SW480 (cell line): ENCODE data around the gene ADAMTS16.
A peak's percentile ranks its signal among the peaks of the same experiment; 100 is the strongest.

ENCODE experiments used
- DNase-seq: peaks from one replicate; pipeline ENCODE4 v3.0.0-alpha.2; 2016; ENCODE audit warnings: low spot score

ADAMTS16 gene

GRCh38 chr5:5348135-5348534 is 208.0 kb downstream of the ADAMTS16 start:
- DNase-seq: no peak

DNA sequence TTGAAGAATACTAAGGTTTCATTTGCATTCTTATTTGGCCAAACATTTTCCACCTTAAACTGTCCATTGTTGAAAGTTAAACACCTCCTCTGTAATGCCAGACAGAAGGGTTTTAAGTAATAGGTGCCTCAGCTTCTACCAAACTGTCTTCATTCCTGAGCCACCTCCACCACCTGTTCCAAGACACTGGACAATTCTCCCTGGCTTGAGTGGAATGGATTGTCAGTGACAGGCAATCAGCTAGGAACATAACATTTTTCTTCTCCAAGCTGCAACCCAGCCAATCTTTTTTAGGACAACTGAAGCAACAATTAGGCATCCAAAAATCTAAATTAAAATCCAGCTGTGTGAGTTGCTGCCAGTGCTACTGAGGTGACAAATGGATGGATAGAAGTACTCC is 208.4 kb downstream of the ADAMTS16 start:
- no peak for DNase-seq

- peak; percentile 29 for DNase-seq
These were observed 210.0 kb downstream of the ADAMTS16 start for GRCh38 chr5:5350101-5350500.

- peak; percentile 77 for DNase-seq
These were observed 211.3 kb downstream of the ADAMTS16 start for GRCh38 chr5:5351288-5351979.

GRCh38 chr5:5352675-5353074 is 212.5 kb downstream of the ADAMTS16 start:
- DNase-seq: no peak

- no peak for DNase-seq
These were observed 213.6 kb downstream of the ADAMTS16 start for GRCh38 chr5:5353681-5354080.

DNA sequence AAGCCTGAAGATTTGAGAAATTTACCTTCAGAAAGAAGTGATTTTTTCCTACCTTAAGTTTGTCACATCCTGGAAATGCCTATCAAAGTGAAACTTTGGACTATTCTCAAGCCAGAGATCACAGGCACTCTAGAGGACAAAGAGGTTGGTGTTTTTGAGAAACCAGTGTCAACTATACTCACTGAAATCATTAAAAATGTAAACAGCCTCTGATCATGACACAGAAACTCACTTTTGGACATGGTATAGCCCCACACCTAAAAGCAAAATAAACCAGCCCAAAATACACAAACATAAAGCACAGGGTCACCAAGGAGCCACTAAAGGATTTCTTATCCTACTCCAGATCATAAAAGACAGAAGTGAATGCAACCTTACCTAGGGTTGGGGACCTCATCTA is 216.6 kb downstream of the ADAMTS16 start:
- no peak for DNase-seq

DNA sequence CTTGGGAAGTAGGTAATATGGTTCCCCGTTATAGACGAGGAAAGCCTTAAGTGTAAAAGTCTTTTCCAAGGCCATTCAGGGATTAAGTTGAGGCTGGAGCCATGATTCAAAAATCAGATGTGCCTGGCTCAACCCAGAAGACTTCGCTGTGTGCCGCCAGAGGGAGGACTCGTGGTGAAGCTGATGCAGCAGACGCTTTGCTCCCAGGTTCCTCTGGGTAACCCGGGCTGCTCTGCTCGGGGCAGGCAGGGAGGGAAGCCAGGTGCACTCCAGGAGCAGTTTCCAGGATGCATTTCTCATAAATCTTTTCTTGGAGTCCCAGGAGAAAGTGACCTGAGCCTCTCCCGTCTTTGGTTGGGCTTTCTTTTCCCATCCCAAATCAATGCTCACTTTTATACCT is 219.5 kb downstream of the ADAMTS16 start:
- DNase-seq: no peak

GRCh38 chr5:5360363-5360940 is 220.3 kb downstream of the ADAMTS16 start:
- DNase-seq: no peak

- no peak for DNase-seq
These were observed 220.9 kb downstream of the ADAMTS16 start for GRCh38 chr5:5360941-5361520.

DNA sequence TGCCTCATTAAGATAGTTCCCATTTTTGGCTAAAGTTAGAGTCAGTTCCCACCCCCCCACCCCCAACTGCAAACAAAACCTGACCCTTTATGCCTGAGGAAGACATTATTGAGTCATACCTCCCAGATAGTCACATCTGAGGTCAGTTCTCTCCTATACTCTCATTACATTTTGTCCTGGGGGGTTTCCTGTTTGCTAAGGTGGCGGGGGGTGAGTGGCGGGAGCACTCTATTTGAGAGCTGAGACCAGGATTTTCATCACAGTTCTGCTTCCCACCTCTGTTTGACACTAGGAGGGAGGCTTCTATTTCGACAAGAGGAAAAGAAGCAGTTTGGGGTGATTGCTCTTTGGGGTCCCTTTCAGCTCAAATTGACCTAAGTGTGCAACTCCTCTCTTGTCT is 222.9 kb downstream of the ADAMTS16 start:
- no peak for DNase-seq

GRCh38 chr5:5364932-5365331 is 224.8 kb downstream of the ADAMTS16 start:
- DNase-seq: no peak

- no peak for DNase-seq
These were observed 227.6 kb downstream of the ADAMTS16 start for GRCh38 chr5:5367739-5368138.

GRCh38 chr5:5369051-5369605 is 229.0 kb downstream of the ADAMTS16 start:
- no peak for DNase-seq
